SK-N-SH (cell line): ENCODE measurements around the gene SEL1L2. TPM values are rescaled to one million over a fixed set of nuclear protein-coding genes. Genes with fewer than 3 reads are reported as not detected.

Experiments
- CTCF ChIA-PET: fragments of 300-600, 350-600 bp; formaldehyde crosslinking; extraction: SDS; loops from one replicate; lab custom pipeline; 2021; lab: Yijun Ruan, JAX
- POLR2A ChIA-PET: fragments of 350-600 bp; sonication (Branson Sonifier 250); formaldehyde crosslinking; extraction: SDS; loops from one replicate; lab custom pipeline; 2020; ENCODE audit warnings: antibody characterized with exemption, inconsistent platforms; lab: Yijun Ruan, JAX
- DNase-seq: peaks from one replicate; pipeline ENCODE4 v3.0.0; 2012
- H2AFZ ChIP-seq: fragments of 200-600 bp; sonication (generic); 2 replicates; pipeline ENCODE4 v1.8.1; 2016; ENCODE audit warnings: antibody characterized with exemption, mild to moderate bottlenecking, low read depth
- H3F3A ChIP-seq: fragments of 200-600 bp; sonication (generic); replicated peaks from 2 replicates; pipeline ENCODE3; 2016; ENCODE audit warnings: antibody characterized with exemption, mild to moderate bottlenecking; ENCODE audit not compliant: insufficient read depth
- H3K27ac ChIP-seq, 2 experiments: fragments of 200-500 bp in 1 of 2; fragments of 200-600 bp in 1 of 2; sonication (Bioruptor generic) in 1 of 2; sonication (generic), shearing (Covaris generic) in 1 of 2; 2 replicates each; pipeline versions ENCODE4 v1.5.1 to v1.6.1; 2014 to 2016; ENCODE audit warnings: low read depth in 2 of 2, inconsistent platforms in 1 of 2, low read length in 1 of 2, mild to moderate bottlenecking in 1 of 2, mixed read lengths in 1 of 2
- H3K27me3 ChIP-seq: fragments of 200-600 bp; sonication (generic), shearing (Covaris generic); 2 replicates; pipeline ENCODE4 v1.6.1; 2016; ENCODE audit warnings: mixed run types; ENCODE audit not compliant: insufficient read depth
- H3K36me3 ChIP-seq, 2 experiments: fragments of 200-500 bp in 1 of 2; fragments of 200-600 bp in 1 of 2; sonication (Bioruptor generic) in 1 of 2; sonication (generic) in 1 of 2; replicated peaks in 1 of 2; 2 replicates each; pipeline versions ENCODE3 to v1.5.1; 2014 to 2016; ENCODE audit warnings: low read length in 1 of 2, mild to moderate bottlenecking in 1 of 2; ENCODE audit not compliant: insufficient read depth in 2 of 2, control insufficient read depth in 1 of 2
- H3K4me1 ChIP-seq, 2 experiments: fragments of 200-500 bp in 1 of 2; fragments of 200-600 bp in 1 of 2; sonication (Bioruptor generic) in 1 of 2; sonication (generic), shearing (Covaris generic) in 1 of 2; 2 replicates each; pipeline versions ENCODE4 v1.5.1 to v1.6.1; 2014 to 2016; ENCODE audit warnings: low read depth in 1 of 2, low read length in 1 of 2, mixed run types in 1 of 2; ENCODE audit not compliant: insufficient read depth in 2 of 2, control insufficient read depth in 1 of 2
- H3K4me2 ChIP-seq: fragments of 200-600 bp; sonication (generic), shearing (Covaris generic); 2 replicates; pipeline ENCODE4 v1.6.1; 2017; ENCODE audit warnings: mixed run types
- H3K4me3 ChIP-seq, 2 experiments: fragments of 200-500 bp in 1 of 2; fragments of 200-600 bp in 1 of 2; sonication (Bioruptor generic) in 1 of 2; sonication (generic), shearing (Covaris generic) in 1 of 2; 2 replicates each; pipeline versions ENCODE4 v1.5.1 to v1.8.1; 2014 to 2016; ENCODE audit warnings: low read depth in 2 of 2, inconsistent platforms in 1 of 2, low read length in 1 of 2, mild to moderate bottlenecking in 1 of 2, mixed read lengths in 1 of 2, moderate library complexity in 1 of 2
- H3K79me2 ChIP-seq: fragments of 200-600 bp; sonication (generic); 2 replicates; pipeline ENCODE4 v1.8.1; 2017; ENCODE audit warnings: mild to moderate bottlenecking; ENCODE audit not compliant: insufficient read depth
- H3K9ac ChIP-seq: fragments of 200-600 bp; sonication (generic); 2 replicates; pipeline ENCODE4 v1.6.1; 2017; ENCODE audit warnings: mixed run types
- H3K9me2 ChIP-seq: fragments of 200-600 bp; sonication (generic); 2 replicates; pipeline ENCODE4 v1.6.1; 2017; ENCODE audit warnings: mixed run types
- H3K9me3 ChIP-seq: fragments of 200-600 bp; sonication (generic); 2 replicates; pipeline ENCODE4 v1.6.1; 2017; ENCODE audit warnings: mixed run types, mild to moderate bottlenecking, moderate library complexity
- H4K20me1 ChIP-seq: fragments of 200-600 bp; sonication (generic); 2 replicates; pipeline ENCODE4 v1.6.1; 2017; ENCODE audit warnings: mild to moderate bottlenecking, mixed run types; ENCODE audit not compliant: insufficient read depth
- EZH2phosphoT487 ChIP-seq: fragments of 200-600 bp; sonication (generic); IDR thresholded peaks from 2 replicates; pipeline ENCODE4 v1.6.1; 2017; ENCODE audit warnings: low read depth, mixed run types, mild to moderate bottlenecking, antibody characterized with exemption, moderate library complexity, borderline replicate concordance
- FOXM1 ChIP-seq: IDR thresholded peaks from 2 replicates; pipeline ENCODE4 v1.4.0; 2012; ENCODE audit warnings: low read depth, mild to moderate bottlenecking
- GATA2 ChIP-seq: sonication (generic); formaldehyde crosslinking; IDR thresholded peaks from 2 replicates; pipeline ENCODE4 v1.5.0; 2020; ENCODE audit warnings: mild to moderate bottlenecking, missing genetic modification reagents
- RAD21 ChIP-seq: IDR thresholded peaks from 2 replicates; pipeline ENCODE4 v1.6.1; 2012; ENCODE audit warnings: mild to moderate bottlenecking, low read length
- RCOR1 ChIP-seq: fragments of 150-350 bp; IDR thresholded peaks from 2 replicates; pipeline ENCODE4 v1.6.1; 2017; ENCODE audit warnings: antibody characterized with exemption, low read length
- REST ChIP-seq: IDR thresholded peaks from 2 replicates; pipeline ENCODE4 v1.6.1; 2012; ENCODE audit warnings: mild to moderate bottlenecking, low read depth, low read length, moderate library complexity
- TAF1 ChIP-seq: IDR thresholded peaks from 2 replicates; pipeline ENCODE4 v1.6.1; 2012; ENCODE audit warnings: low read depth, mild to moderate bottlenecking, low read length, moderate library complexity, borderline replicate concordance
- WGBS: methylation state at CpG from one replicate; pipeline ENCODE4 v1.1.6; 2017; ENCODE audit warnings: low lambda C conversion rate; 5-methylcytosine and 5-hydroxymethylcytosine counted together
- polyA plus RNA-seq, 3 experiments: library from polyadenylated mRNA; depleted of rRNA; stranded (reverse); fragments of >200 nt; gene quantifications; 2 replicates each; pipeline ENCODE4 v1.2.3, GENCODE V29; 2012
- TF ChIP-seq, protein P1 (sequence below): IDR thresholded peaks from 2 replicates; pipeline ENCODE4 v1.4.0; 2012; ENCODE audit warnings: low read depth
- TF ChIP-seq, protein P2 (sequence below): fragments of 150-350 bp; IDR thresholded peaks from 2 replicates; pipeline ENCODE4 v1.6.1; 2016; ENCODE audit warnings: mild to moderate bottlenecking, low read depth, low read length

The SEL1L2 gene
- polyA plus RNA-seq, 1 of the 3 experiments (the other 2 are of a cell fraction): not detected

DNA sequence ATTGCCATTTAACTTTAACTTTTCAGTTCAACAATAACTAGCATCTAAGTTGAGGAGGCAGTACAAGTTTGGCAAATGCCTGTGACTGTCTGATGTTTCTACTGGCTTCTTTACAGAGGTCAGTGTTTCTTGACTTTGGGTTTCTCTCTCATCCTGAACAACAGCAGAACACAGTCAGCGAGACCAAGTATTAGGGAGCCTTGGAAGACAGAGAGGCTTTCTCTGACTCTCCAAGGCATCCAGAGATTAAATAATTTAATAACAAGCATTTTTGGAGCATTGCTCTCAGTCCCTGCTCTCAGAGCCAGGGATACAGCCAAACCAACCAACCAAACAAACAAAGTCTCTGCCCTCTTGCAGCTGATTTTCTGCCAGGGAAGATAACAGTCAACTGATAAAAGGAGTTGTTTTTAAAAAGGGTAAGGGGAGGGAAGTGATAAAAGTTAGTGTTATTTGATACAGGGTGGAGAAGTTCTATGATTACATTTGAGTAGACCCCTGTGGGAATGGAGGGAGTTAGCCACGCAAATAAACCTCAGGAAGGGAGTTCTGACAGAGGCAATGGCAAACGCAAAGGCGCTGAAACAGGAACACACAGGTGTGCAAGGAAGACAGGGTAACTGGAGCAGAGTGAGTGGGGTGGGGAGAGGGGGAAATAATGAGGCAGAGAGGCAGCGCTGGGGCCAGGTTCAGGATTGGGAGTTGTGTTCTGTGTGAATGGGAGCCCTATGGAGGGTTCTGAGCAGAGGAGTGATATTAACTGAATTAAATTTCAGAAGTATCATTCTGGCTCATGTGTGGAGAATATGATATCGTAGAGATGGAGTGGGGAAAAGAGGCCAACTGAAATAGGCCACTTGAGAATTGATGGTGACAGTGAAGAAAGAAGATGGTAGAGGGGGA is 55.2 kb downstream of the SEL1L2 start:
- POLR2A ChIA-PET: no interaction called here
- no peaks in the 10 kb centered on the region for H3K9me2 ChIP-seq
- 48% methylated on average over 6 of the region's 6 CpGs for WGBS

More for the DNA sequence above, 55.2 kb downstream of the SEL1L2 start:
- Histone ChIP-seq H3K9ac (no peak overlapping the region), H3F3A (peaks cover 4% of the 10 kb centered on the region), H3K36me3 (no peaks in the 10 kb centered on the region), H3K4me2 (no peak overlapping the region), H2AFZ (no peak overlapping the region), H3K79me2 (no peaks in the 10 kb centered on the region; the same call in 1 of the 2 replicates), H3K9me3 (no peaks in the 10 kb centered on the region), H3K27ac (no peak overlapping the region), H3K27me3 (no peaks in the 10 kb centered on the region), H3K4me1 (no peaks in the 10 kb centered on the region), H3K4me3 (no peak overlapping the region), H4K20me1 (no peaks in the 10 kb centered on the region)
- TF ChIP-seq RCOR1 (no peak), FOXM1 (no peak), TAF1 (no peak), RAD21 (no peak), GATA2 (CRISPR knock-in tag) (no peak), EZH2phosphoT487 (no peak), REST (no peak)
- TF ChIP-seq, protein P1, sequence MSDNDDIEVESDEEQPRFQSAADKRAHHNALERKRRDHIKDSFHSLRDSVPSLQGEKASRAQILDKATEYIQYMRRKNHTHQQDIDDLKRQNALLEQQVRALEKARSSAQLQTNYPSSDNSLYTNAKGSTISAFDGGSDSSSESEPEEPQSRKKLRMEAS: no peak
- TF ChIP-seq, protein P2, sequence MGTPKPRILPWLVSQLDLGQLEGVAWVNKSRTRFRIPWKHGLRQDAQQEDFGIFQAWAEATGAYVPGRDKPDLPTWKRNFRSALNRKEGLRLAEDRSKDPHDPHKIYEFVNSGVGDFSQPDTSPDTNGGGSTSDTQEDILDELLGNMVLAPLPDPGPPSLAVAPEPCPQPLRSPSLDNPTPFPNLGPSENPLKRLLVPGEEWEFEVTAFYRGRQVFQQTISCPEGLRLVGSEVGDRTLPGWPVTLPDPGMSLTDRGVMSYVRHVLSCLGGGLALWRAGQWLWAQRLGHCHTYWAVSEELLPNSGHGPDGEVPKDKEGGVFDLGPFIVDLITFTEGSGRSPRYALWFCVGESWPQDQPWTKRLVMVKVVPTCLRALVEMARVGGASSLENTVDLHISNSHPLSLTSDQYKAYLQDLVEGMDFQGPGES: no peak
- CTCF ChIA-PET: no interaction called here
- no peak for DNase-seq
